HG02759 (cell line): ENCODE results near the gene FAM76B.
"Not testable (repeated sequence)": the region's sequence is repeated elsewhere in the genome, so short reads cannot be mapped to it uniquely, and the experiment has no call there.

Experiments
- ATAC-seq: cut with Tn5 transposase; IDR thresholded peaks from one replicate; pipeline ENCODE4 v1.9.1; 2021; ENCODE audit warnings: mild to moderate bottlenecking, moderate library complexity; ENCODE audit not compliant: unreplicated experiment

Gene FAM76B

DNA sequence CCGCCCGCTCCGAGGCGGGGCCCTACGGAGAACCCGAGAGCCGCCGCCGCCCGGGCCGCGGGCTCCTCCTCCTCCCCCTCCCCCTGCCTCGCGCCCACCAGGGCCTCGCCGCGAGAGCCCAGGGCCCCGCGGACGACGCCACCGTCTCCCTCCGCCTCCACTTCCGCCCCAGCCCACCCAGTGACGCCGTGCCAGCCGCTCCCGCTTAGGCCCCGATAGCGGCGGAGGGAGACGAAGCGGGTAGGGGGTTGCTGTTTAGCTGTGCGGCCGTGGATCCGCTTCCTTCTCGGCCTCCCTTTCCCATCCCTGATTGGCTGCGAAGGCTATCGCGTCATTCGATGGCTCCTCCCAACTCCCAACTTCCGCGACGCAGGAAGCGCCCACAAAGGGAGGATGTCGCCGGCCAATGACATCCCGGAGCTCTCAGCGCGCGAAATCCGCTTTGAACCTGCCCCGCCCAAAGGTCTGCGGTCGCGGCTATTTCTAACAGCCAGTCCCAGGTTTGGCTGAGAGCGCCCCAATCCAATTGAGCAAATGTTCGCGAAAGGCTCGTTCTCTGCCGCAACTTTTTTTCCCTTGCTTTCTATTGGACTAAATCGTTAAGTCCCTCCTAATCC is at the start of gene FAM76B:
Gene FAM76B (minus strand): TSS at position 277 of the 617 bp plus-strand sequence. CDS start 304 bp downstream, outside the sequence.
- ATAC-seq = peak; percentile 74

DNA sequence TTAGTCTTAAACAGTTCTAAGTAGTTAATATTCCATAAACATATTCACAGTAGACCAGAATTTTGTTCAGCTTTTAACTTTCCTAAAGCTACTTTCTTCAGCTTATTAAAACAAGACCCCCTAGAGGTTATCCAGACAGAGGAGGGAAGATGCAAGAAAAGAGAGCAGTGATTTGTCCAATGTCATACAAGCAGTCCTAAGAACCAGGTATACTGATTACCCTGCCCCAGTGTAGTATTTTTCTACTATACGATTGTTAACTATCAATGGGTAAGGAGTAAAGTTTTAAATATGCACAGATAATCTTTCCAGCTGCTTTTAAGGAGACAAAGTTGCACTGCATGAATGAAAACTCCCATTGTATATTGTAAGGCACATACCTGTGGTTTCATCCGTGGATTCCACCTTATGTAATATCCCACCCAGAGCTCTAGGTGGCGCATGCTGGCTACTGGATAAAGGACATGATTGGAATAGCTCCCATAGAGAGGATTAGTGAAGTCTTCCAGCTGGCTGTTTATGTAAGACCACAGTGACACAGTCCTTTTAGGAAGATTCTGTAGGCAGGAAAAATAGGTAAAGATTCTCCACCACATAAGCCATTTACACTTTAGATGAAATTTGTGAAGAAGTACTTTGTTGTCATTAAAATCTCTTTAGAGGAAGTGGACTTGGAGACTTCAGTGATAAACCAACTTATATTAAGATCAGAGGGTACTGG is 46.3 kb upstream of the FAM76B start:
- peak; percentile 95 for ATAC-seq

DNA sequence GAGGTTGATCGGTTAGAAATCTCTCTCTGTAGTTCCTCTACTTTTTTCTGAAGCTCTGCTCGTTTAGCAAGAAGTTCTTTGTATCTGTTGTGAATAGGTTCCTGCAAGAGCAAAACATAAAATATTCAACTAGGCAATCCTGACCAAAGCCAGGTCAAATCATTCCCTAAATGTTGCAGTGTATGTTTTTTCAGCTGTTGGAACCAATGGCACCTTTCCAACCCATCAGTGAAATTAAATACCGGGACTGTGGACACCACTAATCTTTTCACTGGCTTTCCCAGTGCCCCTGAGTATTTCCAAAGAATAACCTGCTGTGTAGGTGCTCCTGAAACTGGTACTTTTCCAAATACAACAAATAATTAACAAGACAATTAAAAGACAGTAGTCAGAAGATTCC is 45.8 kb upstream of the FAM76B start:
- ATAC-seq = no peak

DNA sequence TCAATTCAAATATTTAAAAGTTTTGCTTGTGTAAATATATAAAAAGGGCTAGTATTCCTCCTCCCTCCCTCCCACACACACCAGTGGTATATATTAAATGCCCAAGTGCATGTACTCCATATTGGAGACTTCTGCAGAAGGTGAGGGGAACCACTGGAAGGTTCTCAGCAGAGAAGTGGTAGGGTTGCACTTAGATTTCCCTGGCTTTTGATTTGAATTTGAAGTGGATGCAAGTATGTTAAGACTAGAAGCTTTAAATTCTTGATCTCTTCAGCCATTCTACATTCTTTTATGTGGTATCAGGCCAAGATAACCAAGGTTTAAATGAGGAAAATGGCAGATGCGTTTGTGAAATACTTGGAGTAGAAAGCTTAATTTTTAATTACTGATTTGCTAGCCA is 43.8 kb upstream of the FAM76B start:
- ATAC-seq = no peak

DNA sequence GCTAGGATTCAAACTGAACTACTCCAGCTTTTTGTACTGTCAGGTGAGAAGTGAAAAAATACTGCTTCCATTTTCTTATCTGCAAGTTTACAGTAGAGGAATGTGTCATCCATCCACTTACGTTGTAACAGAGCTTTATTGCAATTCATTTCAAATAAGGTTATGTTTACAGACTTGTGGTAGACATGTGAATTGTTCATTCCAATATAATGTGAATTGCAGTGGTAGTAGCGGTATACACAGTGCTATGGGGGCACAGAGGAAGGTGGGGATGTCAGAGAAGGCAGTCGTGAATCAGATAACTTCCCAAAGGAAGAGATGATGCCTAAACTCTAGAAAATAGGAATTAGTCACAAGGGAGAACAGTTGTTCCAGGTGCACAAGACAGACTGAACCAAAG is 43.2 kb upstream of the FAM76B start:
- ATAC-seq = no peak

DNA sequence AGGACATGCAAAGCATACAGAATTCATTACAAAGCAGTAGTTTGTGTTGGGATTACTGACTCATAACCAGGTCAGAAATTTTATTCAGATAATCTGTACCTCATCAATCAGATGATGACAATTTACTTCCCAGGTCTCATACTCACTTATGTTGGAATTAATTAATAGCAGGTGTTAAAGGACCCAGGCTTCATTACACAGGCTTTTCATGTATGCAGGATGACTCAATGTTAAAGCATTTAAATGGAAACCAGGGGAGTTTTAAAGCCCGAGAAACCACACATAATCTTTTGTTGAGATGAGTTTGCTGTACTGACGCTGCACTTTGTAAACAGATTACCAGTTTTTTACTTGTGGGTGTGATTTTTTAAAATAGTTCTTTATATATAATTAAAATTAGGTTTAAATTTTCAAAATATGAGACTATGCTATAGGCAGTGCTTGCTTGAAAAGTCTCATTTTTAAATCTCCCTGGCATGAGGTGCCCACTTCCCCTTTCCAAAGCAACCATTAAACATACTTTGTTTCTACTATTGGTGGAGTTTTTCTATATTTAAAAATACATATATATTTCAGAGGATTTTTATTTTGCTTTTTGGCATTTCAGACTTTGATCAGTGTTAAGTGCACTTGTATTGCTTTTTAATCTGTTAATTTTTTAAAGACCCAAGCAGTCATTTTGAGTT is 41.8 kb upstream of the FAM76B start:
- ATAC-seq = no peak

DNA sequence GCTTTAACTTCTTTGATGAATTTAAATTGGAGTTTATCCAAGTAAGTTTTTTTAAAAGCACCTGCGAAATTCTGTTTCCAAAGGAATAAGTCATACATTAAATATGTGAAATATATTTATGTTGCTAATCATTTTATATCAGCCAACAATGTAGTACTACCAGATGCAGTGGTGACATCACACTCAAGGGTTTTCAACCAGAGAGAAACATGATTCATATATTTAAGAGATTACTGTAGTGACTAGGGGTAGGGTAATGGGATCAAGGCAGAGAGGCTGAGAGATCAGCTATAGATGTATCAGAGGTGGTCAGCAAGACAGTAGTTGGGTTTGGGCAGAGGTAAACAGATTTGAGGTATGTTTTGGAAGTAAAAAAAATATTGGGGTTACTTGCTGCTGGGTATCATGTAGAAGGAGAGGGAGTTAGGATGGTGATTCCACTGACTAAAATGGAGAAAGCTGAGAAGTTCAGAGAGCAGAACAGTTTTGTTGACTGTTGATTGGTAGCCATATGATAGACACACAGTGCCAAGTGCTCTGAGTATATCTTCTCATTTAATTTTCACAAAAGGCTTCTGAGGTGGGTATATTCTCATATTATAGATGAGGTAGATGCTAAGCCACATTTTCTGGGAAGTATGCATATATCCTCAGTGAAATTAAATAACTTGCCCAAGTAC is 40.1 kb upstream of the FAM76B start:
- ATAC-seq = no peak

DNA sequence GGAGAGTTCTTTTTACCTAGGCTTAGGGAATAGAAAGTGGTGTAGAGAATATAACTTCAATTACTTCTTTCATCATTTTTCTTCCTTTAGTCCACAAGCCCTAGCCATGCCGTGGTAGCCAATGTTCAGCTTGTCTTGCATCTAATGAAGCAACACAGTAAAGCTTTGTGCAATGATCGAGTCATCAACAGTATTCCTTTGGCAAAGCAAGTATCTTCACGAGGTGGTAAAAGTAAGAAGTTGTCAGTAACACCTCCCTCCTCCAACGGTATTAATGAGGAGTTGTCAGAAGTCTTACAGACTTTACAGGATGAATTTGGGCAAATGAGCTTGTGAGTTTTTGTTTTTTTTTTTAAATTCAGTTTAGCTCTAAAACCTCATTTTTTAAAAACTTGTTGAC is 38.1 kb upstream of the FAM76B start:
- ATAC-seq = no peak

DNA sequence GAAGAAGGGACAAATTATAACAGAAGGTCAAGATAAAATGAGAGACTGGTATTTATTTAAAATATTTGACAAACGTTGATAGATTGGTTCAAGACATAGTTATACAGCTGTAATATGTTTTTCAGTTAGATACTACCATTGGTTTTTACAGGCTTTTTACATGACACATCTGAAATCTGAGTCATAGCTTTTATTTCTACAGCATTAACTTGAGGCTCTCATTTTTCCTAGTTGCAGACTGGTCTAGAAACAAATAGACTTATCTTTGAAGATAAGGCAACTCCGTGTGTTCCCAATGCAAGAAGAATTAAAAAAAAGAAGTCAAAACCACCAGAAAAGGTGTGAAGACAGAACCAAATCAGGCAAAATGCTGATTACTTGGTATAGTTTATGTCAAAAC is 32.1 kb upstream of the FAM76B start:
- no peak for ATAC-seq

DNA sequence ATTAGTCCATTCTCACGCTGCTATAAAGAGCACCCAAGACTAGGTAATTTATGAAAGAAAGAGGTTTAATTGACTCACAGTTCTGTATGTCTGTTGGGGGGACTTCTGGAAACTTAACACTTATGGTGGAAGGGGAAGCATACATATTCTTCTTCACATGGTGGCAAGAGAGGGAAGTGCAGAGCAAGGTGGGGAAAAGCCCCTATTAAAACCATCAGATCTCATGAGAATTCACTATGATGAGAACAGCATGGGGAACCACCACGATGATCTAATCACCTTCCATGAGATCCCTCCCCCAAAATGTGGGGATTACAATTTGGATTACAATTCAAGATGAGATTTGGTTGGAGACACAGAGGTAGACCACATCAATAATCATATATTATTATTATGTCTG is 26.5 kb upstream of the FAM76B start:
- no peak for ATAC-seq

DNA sequence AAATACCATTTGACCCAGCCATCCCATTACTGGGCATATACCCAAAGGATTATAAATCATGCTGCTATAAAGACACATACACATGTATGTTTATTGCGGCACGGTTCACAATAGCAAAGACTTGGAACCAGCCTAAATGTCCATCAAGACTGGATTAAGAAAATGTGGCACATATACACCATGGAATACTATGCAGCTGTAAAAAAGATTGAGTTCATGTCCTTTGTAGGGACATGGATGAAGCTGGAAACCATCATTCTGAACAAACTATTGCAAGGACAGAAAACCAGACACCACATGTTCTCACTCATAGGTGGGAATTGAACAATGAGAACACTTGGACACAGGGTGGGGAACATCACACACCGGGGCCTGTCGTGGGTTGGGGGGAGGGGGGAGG is 21.5 kb upstream of the FAM76B start:
- not testable (repeated sequence) for ATAC-seq

DNA sequence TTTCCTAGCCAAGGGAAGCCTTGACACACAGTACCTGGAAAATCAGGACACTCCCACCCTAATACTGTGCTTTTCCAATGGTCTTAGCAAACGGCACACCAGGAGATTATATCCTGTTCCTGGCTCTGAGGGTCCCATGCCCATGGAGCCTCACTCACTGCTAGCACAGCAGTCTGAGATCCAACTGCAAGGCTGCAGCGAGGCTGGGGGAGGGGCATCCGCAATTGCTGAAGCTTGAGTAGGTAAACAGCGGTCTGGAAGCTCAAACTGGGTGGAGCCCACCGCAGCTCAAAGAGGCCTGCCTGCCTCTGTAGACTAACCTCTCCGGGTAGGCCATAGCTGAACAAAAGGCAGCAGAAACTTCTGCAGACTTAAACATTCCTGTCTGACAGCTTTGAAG is 16.9 kb upstream of the FAM76B start:
- not testable (repeated sequence) for ATAC-seq

DNA sequence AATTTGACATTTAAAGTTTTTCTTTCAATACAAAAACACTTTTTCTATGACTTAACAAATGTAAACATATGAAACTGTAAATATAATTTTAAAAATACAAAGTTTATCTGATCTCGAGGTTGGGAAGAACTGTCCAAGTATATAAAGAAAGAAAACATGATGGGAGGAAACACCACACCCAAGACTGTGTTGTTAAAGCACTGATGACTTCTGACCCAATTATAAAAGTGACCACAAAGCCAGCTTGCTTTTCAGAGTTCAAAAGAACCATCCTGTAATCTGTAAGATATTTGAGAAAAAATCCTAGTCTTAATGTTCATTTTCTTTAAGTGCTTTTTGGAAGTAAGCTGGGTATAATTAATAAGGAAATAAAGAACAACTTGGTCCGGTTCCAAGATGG is 16.3 kb upstream of the FAM76B start:
- ATAC-seq = no peak

DNA sequence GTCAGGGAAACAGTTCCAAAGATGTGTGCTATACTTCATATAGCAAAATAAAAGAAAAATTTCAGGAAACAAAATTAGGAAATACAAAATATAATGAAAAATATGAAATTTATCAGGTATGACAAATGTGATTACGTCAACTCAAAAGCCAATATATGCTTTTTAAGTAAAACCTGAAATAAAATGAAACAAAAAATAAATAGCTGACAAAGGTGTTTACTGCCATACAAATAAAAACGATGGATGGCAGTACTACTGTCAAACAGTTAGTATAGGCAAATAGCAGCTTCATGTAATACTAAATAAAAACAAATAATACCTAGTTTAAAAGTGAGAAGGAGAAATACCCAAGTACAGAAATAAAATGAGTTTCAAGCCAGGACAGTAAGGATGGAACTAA is 14.4 kb upstream of the FAM76B start:
- ATAC-seq = no peak

DNA sequence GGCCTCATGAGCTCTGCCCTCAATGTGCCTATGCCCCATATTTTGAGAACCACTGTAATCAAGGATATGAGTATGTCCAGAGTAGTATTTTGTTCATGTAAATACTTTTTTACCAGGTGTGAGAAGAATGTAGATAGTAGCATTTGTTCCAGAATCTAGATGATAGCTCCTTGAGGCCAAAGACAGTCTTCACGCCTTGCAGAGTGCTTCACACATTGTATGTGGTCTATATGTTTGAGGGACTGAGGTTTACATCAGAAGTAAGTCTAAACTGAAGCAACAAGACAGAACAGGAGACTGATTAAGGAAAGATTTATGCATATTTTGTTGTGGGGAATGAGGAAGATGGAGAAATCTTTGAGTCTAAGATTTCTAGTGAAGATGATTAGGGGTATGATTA is 13.2 kb upstream of the FAM76B start:
- ATAC-seq = no peak

DNA sequence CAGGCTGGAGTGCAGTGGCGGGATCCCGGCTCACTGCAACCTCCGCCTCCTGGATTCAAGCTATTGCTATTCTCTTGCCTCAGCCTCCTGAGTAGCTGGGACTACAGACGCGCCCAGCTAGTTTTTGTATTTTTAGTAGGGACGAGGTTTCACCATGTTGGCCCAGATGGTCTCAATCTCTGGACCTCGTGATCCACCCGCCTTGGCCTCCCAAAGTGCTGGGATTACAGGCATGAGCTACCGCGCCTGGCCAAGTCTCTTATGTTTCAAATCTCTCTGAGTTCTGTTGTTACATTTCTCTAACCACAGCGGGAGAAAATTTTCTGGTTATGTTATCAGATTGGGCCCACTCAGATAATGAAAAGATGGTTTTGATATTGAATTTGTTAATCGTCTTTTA is 10.9 kb upstream of the FAM76B start:
- ATAC-seq = no peak

DNA sequence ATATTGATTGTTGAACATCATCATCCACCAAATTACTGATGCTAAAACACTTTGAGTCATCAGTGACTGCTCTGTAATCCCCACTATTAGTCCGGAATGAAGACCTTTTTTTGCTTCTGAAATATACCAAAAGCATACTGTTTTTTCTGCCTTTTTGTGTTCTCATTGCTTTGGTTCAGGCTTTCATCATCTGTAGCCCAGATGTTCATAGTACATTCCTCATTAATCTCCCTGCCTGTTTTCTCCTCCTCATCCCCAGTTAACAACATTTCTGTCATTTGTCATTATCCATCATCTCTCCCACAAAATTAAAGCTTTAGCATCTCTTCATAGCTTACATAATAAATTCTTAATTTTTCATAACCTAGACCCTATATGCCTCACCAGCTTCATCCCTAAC is 10.0 kb upstream of the FAM76B start:
- ATAC-seq = no peak

DNA sequence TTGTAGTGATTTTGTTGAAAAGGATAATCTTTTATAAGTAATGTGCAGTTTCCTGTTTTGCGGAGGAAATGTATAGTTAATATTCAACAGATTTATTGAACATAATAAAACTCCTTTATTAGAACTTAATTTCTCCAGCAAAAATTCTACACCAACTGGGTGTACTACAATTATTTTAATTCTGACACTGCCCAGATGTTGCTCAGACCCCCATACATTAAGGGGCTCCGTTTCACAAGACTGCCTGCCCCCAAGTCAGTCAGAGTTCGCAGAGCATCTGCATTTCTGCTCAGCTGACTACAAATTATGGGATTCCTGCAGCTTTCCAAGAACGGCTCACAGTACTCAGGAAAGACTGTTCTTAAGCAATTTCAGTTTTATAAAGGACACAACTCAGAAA is 6.9 kb upstream of the FAM76B start:
- ATAC-seq = no peak

DNA sequence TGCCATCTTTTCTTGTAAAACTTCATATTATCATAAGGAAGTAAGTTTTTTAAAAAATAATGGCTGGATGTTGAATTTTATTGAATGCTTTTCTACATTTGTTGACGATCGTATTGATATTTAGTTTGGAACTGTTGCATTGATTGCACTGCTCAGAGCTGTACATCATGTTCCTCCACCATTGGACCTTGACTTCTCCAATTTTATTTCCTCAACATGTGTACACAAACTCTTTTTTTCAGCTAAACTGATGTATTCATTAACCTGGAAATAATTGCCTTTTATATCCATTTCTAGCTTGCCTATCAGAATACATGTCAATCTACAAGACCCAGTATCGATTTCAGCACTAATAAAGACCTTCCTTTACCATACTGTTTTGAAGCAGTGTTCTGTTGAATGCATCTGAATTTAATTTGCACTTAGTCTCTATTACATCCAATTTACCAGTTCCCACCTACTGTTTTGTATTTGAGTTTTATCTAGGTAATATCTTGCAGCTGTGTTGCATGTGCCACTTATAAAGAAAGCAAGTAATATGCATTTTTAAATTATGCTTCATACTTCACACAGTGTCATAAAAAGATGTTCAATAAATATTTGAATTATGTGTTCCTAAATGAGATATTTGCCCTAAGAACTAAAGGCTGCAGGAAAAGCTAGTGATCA is 6.2 kb upstream of the FAM76B start:
- ATAC-seq = no peak

DNA sequence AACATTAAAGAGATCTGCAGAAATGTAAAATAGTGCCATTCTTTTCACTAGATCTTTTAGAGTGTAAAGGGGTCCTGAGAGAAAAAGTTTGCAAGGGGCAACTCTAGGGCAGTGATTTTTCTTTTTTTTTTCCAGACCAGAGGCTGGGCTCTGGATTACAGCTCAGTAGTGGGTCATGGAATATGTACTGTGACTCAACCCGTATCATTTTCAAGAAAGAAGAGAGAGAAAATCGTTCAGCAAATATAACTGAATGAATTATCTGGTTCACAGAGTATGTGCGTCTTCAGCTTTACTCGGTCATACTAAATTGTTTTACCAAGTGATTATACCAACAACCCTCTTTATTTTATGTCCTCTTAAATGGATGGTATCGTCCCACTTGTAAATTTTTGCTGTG is 4.5 kb upstream of the FAM76B start:
- no peak for ATAC-seq

DNA sequence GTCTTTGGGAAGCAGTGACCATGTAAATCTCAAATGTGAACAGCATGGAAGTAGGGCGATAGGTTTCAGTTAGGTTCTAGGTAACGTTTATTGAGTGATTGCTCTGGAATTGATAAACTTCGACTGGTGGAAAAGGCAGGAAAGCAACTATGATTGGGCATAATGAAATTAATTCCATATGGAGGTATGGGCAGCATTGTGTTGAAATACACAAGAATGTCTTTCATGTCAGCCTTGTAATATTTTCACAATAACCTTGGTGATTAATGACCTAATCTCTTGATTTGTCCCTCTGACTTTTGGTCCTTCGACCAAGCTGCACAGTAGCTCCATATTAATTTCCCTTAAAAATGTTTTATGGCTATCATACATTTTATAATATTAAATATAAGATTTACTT is 3.5 kb upstream of the FAM76B start:
- no peak for ATAC-seq
